Dendritic cell treated with granulocyte-macrophage colony-stimulating factor and Interleukin-4, amounts not matched to agents 40 ng/mL and 50 ng/mL, for 4 days (primary cell): ENCODE measurements around the gene MRC2.
"Not testable (repeated sequence)": the region's sequence is repeated elsewhere in the genome, so short reads cannot be mapped to it uniquely, and the experiment has no call there.

Source experiments
- H3K27ac Mint-ChIP-seq: one replicate; pipeline ENCODE4 v1.8.0; 2022; ENCODE audit warnings: mild to moderate bottlenecking, mixed read lengths
- H3K27me3 Mint-ChIP-seq: one replicate; pipeline ENCODE4 v1.8.0; 2022; ENCODE audit warnings: mild to moderate bottlenecking, mixed read lengths
- H3K36me3 Mint-ChIP-seq: one replicate; pipeline ENCODE4 v1.8.0; 2022; ENCODE audit warnings: low read depth, mixed read lengths
- H3K4me1 Mint-ChIP-seq: one replicate; pipeline ENCODE4 v1.8.0; 2022; ENCODE audit warnings: low read depth, mixed read lengths
- H3K4me3 Mint-ChIP-seq: one replicate; pipeline ENCODE4 v1.8.0; 2022; ENCODE audit warnings: mild to moderate bottlenecking, moderate library complexity, mixed read lengths
- H3K9me3 Mint-ChIP-seq: one replicate; pipeline ENCODE4 v1.8.0; 2022; ENCODE audit warnings: mixed read lengths
- intact Hi-C: fragments of 100-400 bp; cut with micrococcal nuclease; formaldehyde crosslinking; loops from one replicate; pipeline ENCODE4 v1.15.0; 2022

The MRC2 gene

GRCh38 chr17:62678214-62678919, 50.9 kb downstream of the MRC2 start:
- H3K27me3 Mint-ChIP-seq, result no peaks in the 10 kb centered on the region
- H3K4me1 Mint-ChIP-seq, result no peaks in the 10 kb centered on the region
- intact Hi-C loops, result no loop called here
- H3K9me3 Mint-ChIP-seq, result no peaks in the 10 kb centered on the region
- H3K27ac Mint-ChIP-seq, result no peak overlapping the region
- H3K4me3 Mint-ChIP-seq, result no peak overlapping the region
- H3K36me3 Mint-ChIP-seq, result peaks cover 39% of the 10 kb centered on the region

GRCh38 chr17:62679866-62680377, 52.5 kb downstream of the MRC2 start:
- no peaks in the 10 kb centered on the region for H3K4me1 Mint-ChIP-seq
- no peak overlapping the region for H3K27ac Mint-ChIP-seq
- no peak overlapping the region for H3K4me3 Mint-ChIP-seq
- no peaks in the 10 kb centered on the region for H3K9me3 Mint-ChIP-seq
- intact Hi-C loops, result no loop called here
- no peaks in the 10 kb centered on the region for H3K27me3 Mint-ChIP-seq
- H3K36me3 Mint-ChIP-seq, result peaks cover 28% of the 10 kb centered on the region

- no peak overlapping the region for H3K27ac Mint-ChIP-seq
- no peaks in the 10 kb centered on the region for H3K27me3 Mint-ChIP-seq
- no peak overlapping the region for H3K4me3 Mint-ChIP-seq
- H3K36me3 Mint-ChIP-seq, result peaks cover 28% of the 10 kb centered on the region
- no peaks in the 10 kb centered on the region for H3K4me1 Mint-ChIP-seq
- H3K9me3 Mint-ChIP-seq, result no peaks in the 10 kb centered on the region
- intact Hi-C loops, result no loop called here
Observed at GRCh38 chr17:62680541-62681052, 53.1 kb downstream of the MRC2 start.

GRCh38 chr17:62681061-62681938, 53.8 kb downstream of the MRC2 start:
- intact Hi-C loops, result no loop called here
- Mint-ChIP-seq H3K27me3 (no peaks in the 10 kb centered on the region), H3K36me3 (peaks cover 28% of the 10 kb centered on the region), H3K4me3 (no peak overlapping the region), H3K4me1 (no peaks in the 10 kb centered on the region), H3K9me3 (no peaks in the 10 kb centered on the region), H3K27ac (no peak overlapping the region)

- Mint-ChIP-seq H3K36me3 (peaks cover 28% of the 10 kb centered on the region), H3K4me1 (no peaks in the 10 kb centered on the region), H3K27me3 (no peaks in the 10 kb centered on the region), H3K9me3 (no peaks in the 10 kb centered on the region), H3K4me3 (no peak overlapping the region), H3K27ac (no peak overlapping the region)
- intact Hi-C loops, result no loop called here
Observed at GRCh38 chr17:62681939-62682381, 54.5 kb downstream of the MRC2 start.

- H3K9me3 Mint-ChIP-seq, result no peaks in the 10 kb centered on the region
- peaks cover 34% of the 10 kb centered on the region for H3K36me3 Mint-ChIP-seq
- no peak overlapping the region for H3K4me3 Mint-ChIP-seq
- no peak overlapping the region for H3K27ac Mint-ChIP-seq
- intact Hi-C loops, result no loop called here
- no peaks in the 10 kb centered on the region for H3K27me3 Mint-ChIP-seq
- no peaks in the 10 kb centered on the region for H3K4me1 Mint-ChIP-seq
Observed at GRCh38 chr17:62684179-62684578, 56.7 kb downstream of the MRC2 start.

GRCh38 chr17:62687997-62688396, 60.5 kb downstream of the MRC2 start:
- H3K4me1 Mint-ChIP-seq, result no peaks in the 10 kb centered on the region
- H3K27me3 Mint-ChIP-seq, result no peaks in the 10 kb centered on the region
- intact Hi-C loops, result no loop called here
- peaks cover 24% of the 10 kb centered on the region for H3K36me3 Mint-ChIP-seq
- no peak overlapping the region for H3K27ac Mint-ChIP-seq
- H3K9me3 Mint-ChIP-seq, result no peaks in the 10 kb centered on the region
- no peak overlapping the region for H3K4me3 Mint-ChIP-seq

GRCh38 chr17:62688398-62689160, 61.1 kb downstream of the MRC2 start:
- no peaks in the 10 kb centered on the region for H3K9me3 Mint-ChIP-seq
- no peak overlapping the region for H3K27ac Mint-ChIP-seq
- H3K27me3 Mint-ChIP-seq, result no peaks in the 10 kb centered on the region
- no peaks in the 10 kb centered on the region for H3K4me1 Mint-ChIP-seq
- no peak overlapping the region for H3K4me3 Mint-ChIP-seq
- peaks cover 24% of the 10 kb centered on the region for H3K36me3 Mint-ChIP-seq
- intact Hi-C loops, result no loop called here

- H3K27ac Mint-ChIP-seq, result no peak overlapping the region
- H3K27me3 Mint-ChIP-seq, result peaks cover 4% of the 10 kb centered on the region
- peaks cover 6% of the 10 kb centered on the region for H3K4me1 Mint-ChIP-seq
- intact Hi-C loops, result no loop called here
- no peak overlapping the region for H3K4me3 Mint-ChIP-seq
- H3K36me3 Mint-ChIP-seq, result peaks cover 24% of the 10 kb centered on the region
- H3K9me3 Mint-ChIP-seq, result no peaks in the 10 kb centered on the region
Observed at GRCh38 chr17:62689441-62690167, 62.1 kb downstream of the MRC2 start.

- no peak overlapping the region for H3K4me3 Mint-ChIP-seq
- peaks cover 4% of the 10 kb centered on the region for H3K27me3 Mint-ChIP-seq
- intact Hi-C loops, result no loop called here
- H3K9me3 Mint-ChIP-seq, result no peaks in the 10 kb centered on the region
- peaks cover 24% of the 10 kb centered on the region for H3K36me3 Mint-ChIP-seq
- H3K27ac Mint-ChIP-seq, result no peak overlapping the region
- peaks cover 10% of the 10 kb centered on the region for H3K4me1 Mint-ChIP-seq
Observed at GRCh38 chr17:62690168-62690897, 62.9 kb downstream of the MRC2 start.

GRCh38 chr17:62691589-62691915, 64.1 kb downstream of the MRC2 start:
- H3K27me3 Mint-ChIP-seq, H3K4me3 Mint-ChIP-seq, intact Hi-C loops, H3K27ac Mint-ChIP-seq, H3K9me3 Mint-ChIP-seq: not testable (repeated sequence)
- Mint-ChIP-seq H3K4me1 (peaks cover 10% of the 10 kb centered on the region), H3K36me3 (peaks cover 24% of the 10 kb centered on the region)

- Mint-ChIP-seq H3K4me3 (no peak overlapping the region), H3K27me3 (peaks cover 7% of the 10 kb centered on the region), H3K9me3 (no peaks in the 10 kb centered on the region), H3K27ac (no peak overlapping the region), H3K36me3 (peaks cover 24% of the 10 kb centered on the region), H3K4me1 (peaks cover 10% of the 10 kb centered on the region)
- intact Hi-C loops, result no loop called here
Observed at GRCh38 chr17:62692159-62692651, 64.7 kb downstream of the MRC2 start.
